ENCODE data around the gene ENTPD3. TPM values are rescaled to one million over a fixed set of nuclear protein-coding genes. Genes with fewer than 3 reads are reported as not detected.

The ENTPD3 gene
- total and polyA plus RNA-seq, 2 of the 8 experiments (the other 6 are each of a cell fraction or from before 2014, with no cell fraction given): 0.60 to 1.0 TPM

DNA sequence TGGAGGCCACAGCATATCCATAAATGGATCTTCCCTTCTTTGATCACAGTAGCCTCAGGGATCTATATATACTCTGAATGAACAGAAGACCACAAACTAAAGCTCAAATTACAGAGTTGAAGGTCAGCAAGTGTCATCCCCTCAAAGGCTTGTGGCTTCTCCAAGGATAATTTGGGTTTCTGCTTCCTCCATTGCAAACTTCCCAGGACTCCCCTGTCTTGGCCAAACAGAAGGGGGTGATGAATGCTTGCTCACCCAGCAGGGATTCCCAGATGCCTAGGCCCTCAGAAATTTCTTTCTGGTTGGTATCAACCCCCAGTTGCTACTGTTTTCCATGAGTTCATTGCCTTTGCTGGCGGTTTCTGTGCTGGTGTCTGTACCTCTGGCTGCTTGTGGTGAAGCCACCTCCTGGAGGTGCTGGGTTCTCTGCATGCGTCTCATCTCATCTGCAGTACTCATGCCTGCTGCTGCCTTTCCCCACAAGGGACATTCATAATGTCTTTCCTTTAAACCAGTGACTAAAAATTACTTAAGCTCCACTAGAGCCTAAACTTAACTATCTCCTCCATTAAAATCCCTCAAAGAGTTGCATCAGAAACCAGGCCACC lies 17.7 kb downstream of the ENTPD3 start:
- whole genome bisulfite sequencing, 2 experiments (ENCODE audit: extremely low coverage in 1 of 2, insufficient coverage in 1 of 2, insufficient read length in 1 of 2, insufficient replicate concordance in 2 of 2, low coverage in 1 of 2, low lambda C conversion rate in 2 of 2, missing lambda C conversion rate in 1 of 2): 86% methylated on average over 2 of the region's 2 CpGs; no CpG with 5 or more reads in 1 of the 2 experiments
- no peaks in the 10 kb centered on the region for H3K4me1 ChIP-seq (replicated peaks in 1 of 4; ENCODE audit: control insufficient read depth in 3 of 4, insufficient read depth in 4 of 4, low read length in 3 of 4)
- H3K56ac ChIP-seq (replicated peaks; ENCODE audit: insufficient read length, low read depth, low read length): no peak overlapping the region
- no peak overlapping the region for H3K4ac ChIP-seq (replicated peaks; ENCODE audit: insufficient read length, low read depth, low read length)
- no peak overlapping the region for H3K4me3 ChIP-seq (ENCODE audit: extremely low read depth in 1 of 4, insufficient read depth in 2 of 4, low read depth in 3 of 4, low read length in 4 of 4)
- no peaks in the 10 kb centered on the region for H4K20me1 ChIP-seq (replicated peaks in 1 of 2; ENCODE audit: control insufficient read depth in 1 of 2, insufficient read depth in 2 of 2, low read length in 2 of 2)
- H3K4me2 ChIP-seq (ENCODE audit: insufficient read depth in 1 of 2, low read depth in 2 of 2, low read length in 2 of 2): no peak overlapping the region
- TF ChIP-seq KDM4A (IDR thresholded peaks at IDR 0.05; ENCODE audit: low read depth, low read length, severe bottlenecking): no peak
- no peak for TF ChIP-seq RNF2 (IDR thresholded peaks at IDR 0.05; ENCODE audit: borderline replicate concordance, low read depth, low read length, missing control alignments, poor library complexity, severe bottlenecking)
- TF ChIP-seq CTBP2 (IDR thresholded peaks at IDR 0.05; ENCODE audit: borderline replicate concordance, insufficient read depth, insufficient read length, low read length): no peak
- TF ChIP-seq JUND (IDR thresholded peaks at IDR 0.05; ENCODE audit: low read length): no peak
- TF ChIP-seq BRCA1 (IDR thresholded peaks at IDR 0.05; ENCODE audit: low read depth, low read length): no peak
- no peak for TF ChIP-seq SIN3A (conservative IDR thresholded peaks at IDR 0.05 in 1 of 2, IDR thresholded peaks at IDR 0.05 in 1 of 2; ENCODE audit: low read depth in 1 of 2, low read length in 2 of 2)
- no peak for TF ChIP-seq POU5F1 (IDR thresholded peaks at IDR 0.05; ENCODE audit: low read depth, low read length)
- TF ChIP-seq RAD21 (IDR thresholded peaks at IDR 0.05 in 1 of 2, conservative IDR thresholded peaks at IDR 0.05 in 1 of 2; ENCODE audit: low read depth in 2 of 2, low read length in 2 of 2): no peak
- no peak for TF ChIP-seq SP4 (IDR thresholded peaks at IDR 0.05; ENCODE audit: low read length)
- H3K9me3 ChIP-seq (ENCODE audit: insufficient read depth in 2 of 2, low read depth in 1 of 2, low read length in 1 of 2): no peaks in the 10 kb centered on the region
- H2BK20ac ChIP-seq (ENCODE audit: low read length): no peak overlapping the region
- no peak overlapping the region for H2BK120ac ChIP-seq (replicated peaks; ENCODE audit: low read depth, low read length)
- H3K14ac ChIP-seq (ENCODE audit: insufficient read length): no peak overlapping the region
- no peak overlapping the region for H3K9ac ChIP-seq (replicated peaks in 1 of 4; ENCODE audit: extremely low read depth in 1 of 4, low read depth in 3 of 4, low read length in 3 of 4)
- H3K36me3 ChIP-seq (ENCODE audit: control insufficient read depth in 2 of 4, insufficient read depth in 4 of 4, low read length in 3 of 4): no peaks in the 10 kb centered on the region
- ChIA-PET CTCF (ENCODE audit: partially characterized antibody) (interaction anchor here (1.6 kb wide), 1 partner anchor 9 kb away, joined by 6 read pairs; no protein-coding TSS in a partner anchor), POLR2A (ENCODE audit: partially characterized antibody) (no interaction called here)
- H3K18ac ChIP-seq (ENCODE audit: extremely low read depth, low read length): no peak overlapping the region
- H4K91ac ChIP-seq (replicated peaks; ENCODE audit: insufficient read length, low read length): no peak overlapping the region
- FAIRE-seq (no peak), DNase-seq (ENCODE audit: low read depth in 1 of 2, low spot score in 2 of 2) (no peak)
- H2BK15ac ChIP-seq (ENCODE audit: low read length): no peak overlapping the region
- no peaks in the 10 kb centered on the region for H3K79me2 ChIP-seq (ENCODE audit: control insufficient read depth in 1 of 2, insufficient read depth in 2 of 2, low read length in 2 of 2)
- no peak overlapping the region for H3K23ac ChIP-seq (ENCODE audit: insufficient read length)
- no peaks in the 10 kb centered on the region for H3K27me3 ChIP-seq (replicated peaks in 1 of 4; ENCODE audit: control insufficient read depth in 3 of 4, extremely low read depth in 1 of 4, insufficient read depth in 3 of 4, low read length in 3 of 4)
- H4K5ac ChIP-seq (ENCODE audit: insufficient read length, low read depth, low read length): no peak overlapping the region
- no peaks in the 10 kb centered on the region for H3K23me2 ChIP-seq (ENCODE audit: low read depth, low read length)
- no peak overlapping the region for H2BK12ac ChIP-seq (ENCODE audit: low read depth, low read length)
- no peak overlapping the region for H2BK5ac ChIP-seq (ENCODE audit: low read depth, low read length)
- no peak overlapping the region for H4K8ac ChIP-seq (ENCODE audit: extremely low read depth, insufficient read depth, low read length)
- no peak overlapping the region for H2AFZ ChIP-seq (ENCODE audit: low read length)
- H2AK5ac ChIP-seq (ENCODE audit: low read depth, low read length): no peak overlapping the region
- no peak overlapping the region for H3K27ac ChIP-seq (ENCODE audit: low read depth, low read length)
- H3K79me1 ChIP-seq (ENCODE audit: low read depth, low read length): no peaks in the 10 kb centered on the region
